GM18498 (cell line): ENCODE measurements around the gene DRC1.
"Not testable (repeated sequence)": the region's sequence is repeated elsewhere in the genome, so short reads cannot be mapped to it uniquely, and the experiment has no call there.

Experiments used
- ATAC-seq: cut with Tn5 transposase; IDR thresholded peaks from one replicate; pipeline ENCODE4 v1.9.1; 2021; ENCODE audit warnings: mild to moderate bottlenecking, moderate library complexity; ENCODE audit not compliant: unreplicated experiment

Gene DRC1

GRCh38 chr2:26401739-26402541 lies at the start of gene DRC1:
DRC1 (plus strand) TSS chr2:26401920; CDS start chr2:26401990, 70 bp downstream.
- ATAC-seq: no peak

- no peak for ATAC-seq
These were observed 48.8 kb upstream of the DRC1 start for GRCh38 chr2:26352892-26353291.

GRCh38 chr2:26354469-26354868 lies 47.3 kb upstream of the DRC1 start:
- not testable (repeated sequence) for ATAC-seq

GRCh38 chr2:26355038-26355995 lies 46.4 kb upstream of the DRC1 start:
- no peak for ATAC-seq

- no peak for ATAC-seq
These were observed 45.6 kb upstream of the DRC1 start for GRCh38 chr2:26356111-26356510.

- ATAC-seq: no peak
These were observed 44.9 kb upstream of the DRC1 start for GRCh38 chr2:26356771-26357170.

GRCh38 chr2:26359886-26360473 lies 41.7 kb upstream of the DRC1 start:
- ATAC-seq: no peak

- no peak for ATAC-seq
These were observed 38.4 kb upstream of the DRC1 start for GRCh38 chr2:26363323-26363722.

- no peak for ATAC-seq
These were observed 37.8 kb upstream of the DRC1 start for GRCh38 chr2:26363958-26364357.

GRCh38 chr2:26364669-26365068 lies 37.1 kb upstream of the DRC1 start:
- no peak for ATAC-seq

- no peak for ATAC-seq
These were observed 34.8 kb upstream of the DRC1 start for GRCh38 chr2:26366957-26367356.

GRCh38 chr2:26369664-26370063 lies 32.1 kb upstream of the DRC1 start:
- ATAC-seq: not testable (repeated sequence)

GRCh38 chr2:26370909-26371308 lies 30.8 kb upstream of the DRC1 start:
- not testable (repeated sequence) for ATAC-seq

- ATAC-seq: no peak
These were observed 24.9 kb upstream of the DRC1 start for GRCh38 chr2:26376799-26377198.

GRCh38 chr2:26380281-26380680 lies 21.4 kb upstream of the DRC1 start:
- ATAC-seq: no peak

GRCh38 chr2:26382564-26382963 lies 19.2 kb upstream of the DRC1 start:
- ATAC-seq: no peak

- no peak for ATAC-seq
These were observed 17.5 kb upstream of the DRC1 start for GRCh38 chr2:26384183-26384582.

- no peak for ATAC-seq
These were observed 17.1 kb upstream of the DRC1 start for GRCh38 chr2:26384597-26384996.

- ATAC-seq: no peak
These were observed 14.5 kb upstream of the DRC1 start for GRCh38 chr2:26387189-26387588.

- ATAC-seq: no peak
These were observed 7.0 kb upstream of the DRC1 start for GRCh38 chr2:26394694-26395093.

GRCh38 chr2:26395394-26395793 lies 6.3 kb upstream of the DRC1 start:
- ATAC-seq: no peak
